SJSA1 (cell line): Measurements from ENCODE around the gene THSD7A. TPM values are rescaled to one million over a fixed set of nuclear protein-coding genes. Genes with fewer than 3 reads are reported as not detected.

ENCODE experiments used
- DNase-seq, 2 experiments: peaks; one replicate each; pipeline ENCODE4 v3.0.0-alpha.2; 2015 to 2020; ENCODE audit warnings: low spot score in 2 of 2, low read depth in 1 of 2
- H3K27ac ChIP-seq: fragments of 250-450 bp; sonication (Bioruptor Pico); 2 replicates; pipeline ENCODE4 v1.5.1; 2020; ENCODE audit warnings: mild to moderate bottlenecking, moderate library complexity
- H3K27me3 ChIP-seq: fragments of 250-450 bp; sonication (Bioruptor Pico); replicated peaks from 2 replicates; pipeline ENCODE4 v1.5.1; 2020; ENCODE audit warnings: mild to moderate bottlenecking, moderate library complexity
- H3K36me3 ChIP-seq: fragments of 250-450 bp; sonication (Bioruptor Pico); 2 replicates; pipeline ENCODE4 v1.5.1; 2020; ENCODE audit warnings: mild to moderate bottlenecking
- H3K4me1 ChIP-seq: fragments of 250-450 bp; sonication (Bioruptor Pico); replicated peaks from 2 replicates; pipeline ENCODE4 v1.6.1; 2021; ENCODE audit warnings: mild to moderate bottlenecking
- H3K4me3 ChIP-seq: fragments of 250-450 bp; sonication (Bioruptor Pico); 2 replicates; pipeline ENCODE4 v1.5.1; 2020; ENCODE audit warnings: mild to moderate bottlenecking
- H3K9me3 ChIP-seq: fragments of 250-450 bp; sonication (Bioruptor Pico); replicated peaks from 2 replicates; pipeline ENCODE4 v1.5.1; 2020; ENCODE audit warnings: mild to moderate bottlenecking
- total RNA-seq: library from RNA; depleted of rRNA; stranded (reverse); fragments of >200 nt; shearing (Covaris generic); gene quantifications from 2 replicates; pipeline ENCODE4 v1.2.3, GENCODE V29; 2014; rRNA removed

THSD7A gene, protein sequence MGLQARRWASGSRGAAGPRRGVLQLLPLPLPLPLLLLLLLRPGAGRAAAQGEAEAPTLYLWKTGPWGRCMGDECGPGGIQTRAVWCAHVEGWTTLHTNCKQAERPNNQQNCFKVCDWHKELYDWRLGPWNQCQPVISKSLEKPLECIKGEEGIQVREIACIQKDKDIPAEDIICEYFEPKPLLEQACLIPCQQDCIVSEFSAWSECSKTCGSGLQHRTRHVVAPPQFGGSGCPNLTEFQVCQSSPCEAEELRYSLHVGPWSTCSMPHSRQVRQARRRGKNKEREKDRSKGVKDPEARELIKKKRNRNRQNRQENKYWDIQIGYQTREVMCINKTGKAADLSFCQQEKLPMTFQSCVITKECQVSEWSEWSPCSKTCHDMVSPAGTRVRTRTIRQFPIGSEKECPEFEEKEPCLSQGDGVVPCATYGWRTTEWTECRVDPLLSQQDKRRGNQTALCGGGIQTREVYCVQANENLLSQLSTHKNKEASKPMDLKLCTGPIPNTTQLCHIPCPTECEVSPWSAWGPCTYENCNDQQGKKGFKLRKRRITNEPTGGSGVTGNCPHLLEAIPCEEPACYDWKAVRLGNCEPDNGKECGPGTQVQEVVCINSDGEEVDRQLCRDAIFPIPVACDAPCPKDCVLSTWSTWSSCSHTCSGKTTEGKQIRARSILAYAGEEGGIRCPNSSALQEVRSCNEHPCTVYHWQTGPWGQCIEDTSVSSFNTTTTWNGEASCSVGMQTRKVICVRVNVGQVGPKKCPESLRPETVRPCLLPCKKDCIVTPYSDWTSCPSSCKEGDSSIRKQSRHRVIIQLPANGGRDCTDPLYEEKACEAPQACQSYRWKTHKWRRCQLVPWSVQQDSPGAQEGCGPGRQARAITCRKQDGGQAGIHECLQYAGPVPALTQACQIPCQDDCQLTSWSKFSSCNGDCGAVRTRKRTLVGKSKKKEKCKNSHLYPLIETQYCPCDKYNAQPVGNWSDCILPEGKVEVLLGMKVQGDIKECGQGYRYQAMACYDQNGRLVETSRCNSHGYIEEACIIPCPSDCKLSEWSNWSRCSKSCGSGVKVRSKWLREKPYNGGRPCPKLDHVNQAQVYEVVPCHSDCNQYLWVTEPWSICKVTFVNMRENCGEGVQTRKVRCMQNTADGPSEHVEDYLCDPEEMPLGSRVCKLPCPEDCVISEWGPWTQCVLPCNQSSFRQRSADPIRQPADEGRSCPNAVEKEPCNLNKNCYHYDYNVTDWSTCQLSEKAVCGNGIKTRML (N-terminal part only)
- total RNA-seq: not detected in 2 replicates

- peaks cover 41% of the 10 kb centered on the region for H3K27me3 ChIP-seq
- H3K9me3 ChIP-seq: no peaks in the 10 kb centered on the region
- no peak within 1 kb of the TSS for H3K27ac ChIP-seq
- H3K36me3 ChIP-seq: no peaks in the 10 kb centered on the region
- peaks cover 14% of the 10 kb centered on the region for H3K4me1 ChIP-seq
- peak; percentile 46 to 52 for DNase-seq
- H3K4me3 ChIP-seq: peak within 1 kb of the TSS; percentile 31
Measured at GRCh38 chr7:11831736-11832495, at the start of gene THSD7A. TSS of gene THSD7A (minus strand) at chr7:11832198. CDS start at chr7:11831946, 252 bp downstream.

DNA sequence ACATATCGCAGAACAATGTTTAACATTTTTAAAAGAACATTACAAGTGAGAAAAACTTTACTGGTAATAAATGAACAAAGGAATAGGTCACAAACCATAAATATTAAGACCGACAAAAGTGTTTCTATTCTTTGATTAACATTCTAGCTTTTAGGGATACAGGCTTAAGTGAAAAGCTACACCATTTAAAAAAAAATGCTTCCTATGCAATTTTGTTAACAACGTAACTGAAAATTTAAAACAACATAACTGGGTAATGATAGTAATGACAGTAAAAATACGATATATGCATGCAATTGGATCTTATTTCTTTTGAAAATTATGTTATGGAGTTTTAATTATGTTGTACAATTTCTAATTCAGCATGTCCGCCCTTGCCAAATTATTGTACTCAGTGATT is 49.7 kb upstream of the THSD7A start:
- no peaks in the 10 kb centered on the region for H3K4me1 ChIP-seq
- no peak overlapping the region for H3K27ac ChIP-seq
- DNase-seq: no peak
- H3K36me3 ChIP-seq: no peaks in the 10 kb centered on the region
- H3K4me3 ChIP-seq: no peak overlapping the region
- H3K27me3 ChIP-seq: no peaks in the 10 kb centered on the region; the same call in 1 of the 2 replicates
- H3K9me3 ChIP-seq: no peaks in the 10 kb centered on the region

DNA sequence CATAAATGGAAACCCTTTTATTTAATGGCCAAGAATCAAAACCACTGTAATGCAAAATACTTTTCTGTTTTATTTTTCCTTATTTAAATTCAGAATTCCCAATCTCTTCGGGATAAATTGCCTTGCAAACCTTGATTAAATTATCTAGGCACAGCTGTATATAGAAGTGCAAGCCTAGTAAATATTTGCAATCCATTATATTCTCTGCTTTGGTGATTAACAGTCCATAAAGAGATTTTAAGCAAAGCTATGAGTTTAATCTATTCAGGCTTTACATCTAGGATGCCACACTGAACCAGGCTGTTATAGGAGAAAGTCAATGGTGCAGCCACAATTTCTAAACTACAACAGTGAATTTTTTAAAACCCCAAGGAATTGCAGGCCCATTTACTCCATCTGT is 43.6 kb upstream of the THSD7A start:
- H3K36me3 ChIP-seq: no peaks in the 10 kb centered on the region
- no peaks in the 10 kb centered on the region for H3K27me3 ChIP-seq
- H3K4me1 ChIP-seq: no peaks in the 10 kb centered on the region
- H3K4me3 ChIP-seq: no peak overlapping the region
- H3K27ac ChIP-seq: no peak overlapping the region
- DNase-seq: no peak
- no peaks in the 10 kb centered on the region for H3K9me3 ChIP-seq

GRCh38 chr7:11865671-11866070 is 33.7 kb upstream of the THSD7A start:
- Histone ChIP-seq H3K4me3 (no peak overlapping the region), H3K9me3 (0 out of 2 replicates have a peak, but pooled peaks cover 2% of the 10 kb centered on the region), H3K27ac (no peak overlapping the region), H3K4me1 (no peaks in the 10 kb centered on the region), H3K27me3 (no peaks in the 10 kb centered on the region), H3K36me3 (no peaks in the 10 kb centered on the region)
- no peak for DNase-seq

- Histone ChIP-seq H3K9me3 (no peaks in the 10 kb centered on the region), H3K36me3 (no peaks in the 10 kb centered on the region), H3K4me3 (no peak overlapping the region), H3K27me3 (0 out of 2 replicates have a peak, but pooled peaks cover 2% of the 10 kb centered on the region), H3K4me1 (no peaks in the 10 kb centered on the region), H3K27ac (no peak overlapping the region)
- DNase-seq: no peak
Measured at GRCh38 chr7:11858622-11859302, 26.8 kb upstream of the THSD7A start.

DNA sequence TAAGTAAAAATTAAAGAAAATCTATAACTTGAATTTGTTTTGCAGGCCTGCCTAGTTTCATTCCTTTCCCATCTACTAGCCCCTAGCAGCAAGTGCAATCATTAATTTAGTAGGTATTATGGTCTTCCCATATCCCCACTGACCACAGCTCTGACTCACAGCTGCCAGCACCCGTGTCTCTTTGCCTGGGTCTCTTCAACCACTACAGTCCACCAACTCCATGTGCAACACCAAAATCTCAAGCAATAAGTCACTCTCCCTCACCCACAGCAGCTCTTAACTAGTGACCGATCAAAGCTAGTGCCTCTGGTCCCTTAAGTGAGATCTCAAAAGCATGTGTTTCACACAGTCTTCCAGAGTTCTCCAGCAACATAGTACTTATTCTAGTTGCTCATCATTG is 26.0 kb upstream of the THSD7A start:
- H3K4me3 ChIP-seq: no peak overlapping the region
- no peak overlapping the region for H3K27ac ChIP-seq
- H3K9me3 ChIP-seq: no peaks in the 10 kb centered on the region
- no peak for DNase-seq
- 0 out of 2 replicates have a peak, but pooled peaks cover 2% of the 10 kb centered on the region for H3K27me3 ChIP-seq
- no peaks in the 10 kb centered on the region for H3K4me1 ChIP-seq
- H3K36me3 ChIP-seq: no peaks in the 10 kb centered on the region

GRCh38 chr7:11848251-11848650 is 16.3 kb upstream of the THSD7A start:
- H3K27me3 ChIP-seq: no peaks in the 10 kb centered on the region
- no peak for DNase-seq
- no peaks in the 10 kb centered on the region for H3K36me3 ChIP-seq
- H3K4me3 ChIP-seq: no peak overlapping the region
- no peak overlapping the region for H3K27ac ChIP-seq
- H3K9me3 ChIP-seq: no peaks in the 10 kb centered on the region
- no peaks in the 10 kb centered on the region for H3K4me1 ChIP-seq

DNA sequence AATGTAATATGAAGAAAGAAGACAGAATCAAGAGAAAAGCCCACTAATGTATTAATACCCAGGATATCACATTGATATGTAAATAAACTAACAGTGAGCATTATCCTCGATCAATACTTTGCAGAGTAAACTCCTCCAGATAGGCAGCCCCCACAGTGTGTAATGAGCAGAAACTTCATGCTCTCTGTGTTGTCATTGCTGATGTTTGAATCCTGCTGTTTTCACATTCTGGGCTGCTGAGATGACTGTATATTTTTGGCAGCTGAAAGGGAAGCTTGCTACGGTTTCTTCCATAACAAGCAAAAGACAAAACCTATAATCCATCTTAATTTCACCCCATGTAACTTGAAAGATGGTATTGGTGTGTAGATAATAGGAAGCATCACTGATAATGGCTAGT is 15.3 kb upstream of the THSD7A start:
- Histone ChIP-seq H3K4me3 (no peak overlapping the region), H3K36me3 (no peaks in the 10 kb centered on the region), H3K9me3 (no peaks in the 10 kb centered on the region), H3K27me3 (no peaks in the 10 kb centered on the region), H3K4me1 (no peaks in the 10 kb centered on the region), H3K27ac (no peak overlapping the region)
- DNase-seq: no peak

DNA sequence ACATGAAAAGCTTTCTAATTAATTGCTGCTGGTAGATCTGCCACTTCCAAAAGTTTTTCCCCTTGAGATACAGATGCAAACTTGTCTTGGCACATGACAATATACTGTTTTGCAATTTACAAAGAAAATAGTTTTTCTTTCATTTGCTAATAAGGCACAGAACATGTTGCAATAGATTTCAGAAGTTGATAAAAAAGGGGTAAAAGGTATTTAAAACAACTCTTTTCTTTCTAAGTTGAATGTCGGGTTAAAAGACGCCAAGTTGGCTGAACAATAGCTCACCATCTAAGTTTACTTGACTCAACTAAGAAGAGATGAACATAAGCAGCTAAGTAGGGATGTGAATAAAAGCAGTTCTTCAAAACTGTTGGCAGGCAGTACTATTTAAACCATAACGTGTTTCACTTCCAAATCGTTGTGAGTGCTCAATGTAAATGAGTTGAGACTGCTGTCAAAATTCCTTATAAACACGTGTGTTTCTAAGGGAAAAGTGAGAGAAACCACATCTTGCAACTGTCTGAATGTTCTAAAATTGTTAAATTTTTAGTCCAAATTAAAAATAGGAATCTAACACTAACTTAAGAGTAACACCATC is 14.5 kb upstream of the THSD7A start:
- no peaks in the 10 kb centered on the region for H3K9me3 ChIP-seq
- no peak for DNase-seq

GRCh38 chr7:11843113-11843765 is 11.2 kb upstream of the THSD7A start:
- DNase-seq: no peak
- Histone ChIP-seq H3K36me3 (no peaks in the 10 kb centered on the region), H3K27me3 (no peaks in the 10 kb centered on the region), H3K4me3 (no peak overlapping the region), H3K27ac (no peak overlapping the region), H3K4me1 (no peaks in the 10 kb centered on the region), H3K9me3 (no peaks in the 10 kb centered on the region)

More for the DNA sequence above, 14.5 kb upstream of the THSD7A start:
- no peak overlapping the region for H3K27ac ChIP-seq
- H3K4me3 ChIP-seq: no peak overlapping the region
- H3K36me3 ChIP-seq: no peaks in the 10 kb centered on the region
- H3K27me3 ChIP-seq: no peaks in the 10 kb centered on the region
- no peaks in the 10 kb centered on the region for H3K4me1 ChIP-seq

- H3K27ac ChIP-seq: no peak overlapping the region
- DNase-seq: no peak
- no peaks in the 10 kb centered on the region for H3K9me3 ChIP-seq
- H3K4me1 ChIP-seq: no peaks in the 10 kb centered on the region
- H3K4me3 ChIP-seq: no peak overlapping the region
- H3K36me3 ChIP-seq: no peaks in the 10 kb centered on the region
- no peaks in the 10 kb centered on the region for H3K27me3 ChIP-seq
Measured at GRCh38 chr7:11841657-11842056, 9.7 kb upstream of the THSD7A start.

- Histone ChIP-seq H3K9me3 (no peaks in the 10 kb centered on the region), H3K27ac (no peak overlapping the region), H3K36me3 (no peaks in the 10 kb centered on the region), H3K4me3 (no peak overlapping the region), H3K27me3 (peaks cover 28% of the 10 kb centered on the region), H3K4me1 (peaks cover 14% of the 10 kb centered on the region)
- DNase-seq: no peak
Measured at GRCh38 chr7:11835260-11835659, 3.3 kb upstream of the THSD7A start.
